Muscle of back (tissue), 11 donors: ENCODE measurements around the gene PGPEP1. TPM values are rescaled to one million over a fixed set of nuclear protein-coding genes. Genes with fewer than 3 reads are reported as not detected.

Source experiments
- DNase-seq, 3 donors: peaks; one replicate each; pipeline versions ENCODE4 v3.0.0 to v3.0.0-alpha.2; 2013
- polyA plus RNA-seq, 10 donors: library from polyadenylated mRNA; unstranded; fragments of 120-200 nt; gene quantifications; one replicate each; pipeline ENCODE4 v1.2.1, GENCODE V29; 2013; ENCODE audit not compliant: insufficient read length in 10 of 10

Gene PGPEP1
- polyA plus RNA-seq, 10 donors = 8.6 to 15.8 (median 10.2) TPM

DNA sequence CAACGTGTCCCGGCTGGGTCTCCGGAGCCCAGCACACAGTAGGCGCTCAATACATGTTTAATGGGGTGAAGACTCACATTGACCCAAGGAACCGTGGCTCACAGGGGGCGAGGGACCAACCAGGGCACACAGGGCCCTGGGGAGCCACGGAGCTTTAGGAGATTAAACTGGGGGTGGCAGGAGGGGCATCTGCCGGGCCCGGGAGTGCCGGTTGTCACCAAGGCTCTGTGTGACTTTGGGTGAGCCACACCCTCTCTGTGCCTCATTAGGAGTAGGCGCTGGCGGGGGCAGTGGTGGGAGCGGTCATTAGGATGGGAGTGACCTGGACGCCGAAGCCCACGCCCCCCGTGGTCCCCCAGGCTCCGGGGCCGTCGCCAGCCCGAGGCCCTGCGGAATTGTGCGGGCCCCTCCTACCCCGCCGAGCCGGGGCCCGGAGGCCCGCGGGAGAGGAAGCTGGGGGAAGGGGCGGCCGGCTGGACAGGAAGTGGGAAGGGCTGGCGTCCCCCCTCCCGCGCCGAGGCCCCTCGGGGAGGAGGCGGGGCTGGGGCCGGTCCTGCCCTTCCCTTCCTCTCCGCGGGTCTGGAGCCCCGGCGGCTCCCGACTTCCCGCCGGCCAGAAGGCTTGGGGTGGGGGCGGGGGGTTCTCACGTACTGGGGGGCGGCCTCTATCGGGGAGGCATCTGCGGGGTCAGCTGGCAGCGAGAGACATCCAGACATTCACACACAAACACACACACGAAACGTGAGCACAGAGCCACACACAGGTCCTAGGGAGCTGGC lies 77.0 kb downstream of the PGPEP1 start:
- peak; percentile 86 to 96 (median 89) for DNase-seq

DNA sequence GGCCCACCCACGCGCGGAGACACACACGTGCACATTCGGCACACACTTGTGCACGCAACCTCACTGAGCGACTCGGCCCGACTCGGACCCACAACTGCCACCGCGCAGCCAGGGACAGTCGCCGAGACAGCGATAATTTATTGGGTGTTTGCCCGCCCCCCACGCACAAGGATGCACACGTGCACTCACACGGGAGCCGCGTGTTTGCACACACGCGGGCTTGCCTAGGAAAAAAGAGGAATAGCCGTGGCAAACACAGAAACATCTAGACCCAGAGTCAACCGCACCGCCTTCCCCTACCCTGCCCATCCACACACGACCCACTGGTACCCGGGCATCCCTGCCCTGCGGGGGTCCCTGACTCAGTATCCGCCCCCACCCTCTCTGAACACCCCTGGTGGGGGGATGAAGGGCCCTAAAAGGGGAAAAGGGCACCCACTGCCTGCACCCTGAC lies 77.7 kb downstream of the PGPEP1 start:
- peak in 1 of 3 donors; percentile 91 for DNase-seq

DNA sequence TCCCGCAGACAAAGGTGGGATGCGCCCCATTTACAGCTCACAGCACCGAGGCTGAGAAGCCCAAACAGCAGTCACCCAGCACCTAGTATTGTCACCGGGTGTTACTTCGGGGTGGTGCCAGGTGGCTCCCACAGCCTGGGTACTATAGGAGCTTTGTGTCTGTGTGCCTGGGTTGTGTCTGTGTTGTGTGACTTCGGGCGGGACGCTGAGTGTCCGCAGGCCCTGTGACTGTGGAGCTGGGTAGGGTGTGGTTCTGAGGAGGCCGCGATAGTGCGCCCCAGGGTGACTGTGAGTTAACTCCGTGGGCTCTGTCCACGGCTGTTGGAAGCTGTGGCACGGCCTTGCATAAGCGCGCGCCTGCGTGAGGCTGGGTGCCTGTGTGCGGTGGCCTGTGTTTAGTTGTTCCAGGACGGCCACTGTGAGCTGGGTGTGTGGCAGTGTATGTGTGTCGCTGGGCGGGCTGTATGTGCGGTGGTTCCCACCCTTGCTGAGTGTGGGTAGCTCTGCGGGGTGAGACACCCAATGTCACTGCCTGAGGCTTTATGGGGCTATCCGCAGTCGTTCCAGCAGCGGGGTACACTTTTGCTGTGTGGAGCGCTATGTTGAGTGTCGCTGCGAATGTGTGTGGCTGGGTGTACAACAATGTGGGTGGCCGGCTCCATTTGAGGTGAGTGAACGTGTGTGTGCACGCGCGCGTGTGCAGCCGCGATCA lies 78.2 kb downstream of the PGPEP1 start:
- DNase-seq = peak in 1 of 3 donors; percentile 93

DNA sequence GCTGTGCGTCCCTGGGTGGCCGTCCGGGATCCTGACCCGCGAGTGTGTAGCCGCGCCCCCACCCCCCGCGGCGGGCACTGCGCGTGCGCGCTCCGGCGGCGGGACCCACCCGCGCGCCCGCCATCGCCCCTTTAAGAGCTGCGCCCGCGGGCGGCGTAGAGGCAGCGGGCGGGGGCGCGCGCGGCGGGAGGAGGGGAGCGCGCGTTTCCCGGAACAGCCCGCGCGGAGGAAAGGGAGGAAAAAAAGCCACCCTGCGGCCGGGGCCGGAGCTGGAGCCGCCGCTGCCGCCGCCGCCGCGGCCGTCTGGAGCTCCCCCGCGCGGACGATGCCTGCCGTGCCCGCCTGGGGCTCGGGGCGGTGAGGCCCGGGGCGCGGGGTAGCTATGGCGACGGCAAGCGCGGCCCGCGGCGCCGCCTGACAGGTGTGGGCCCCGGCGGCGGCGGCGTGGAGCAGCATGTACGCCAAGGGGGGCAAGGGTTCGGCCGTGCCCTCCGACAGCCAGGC lies 78.8 kb downstream of the PGPEP1 start, which contains the start of gene SSBP4:
TSS of gene SSBP4 (plus strand) at position 204 of the 504 bp plus-strand sequence. CDS start at position 455, 251 bp downstream.
- DNase-seq = peak in 2 of 3 donors; percentile 85 to 87

Other genes starting within 250 kb of the PGPEP1 start
- gene MAST3, start 242.8 kb upstream of the PGPEP1 start, polyA plus RNA-seq = 10 to 100 TPM in 1 of 10 donors, 1 to 10 TPM in 9; 5.7 to 13.6 (median 8.8) TPM
- gene PIK3R2, start 187.4 kb upstream of the PGPEP1 start, polyA plus RNA-seq = 10 to 100 TPM; 35.8 to 49.1 (median 43.4) TPM
- 1 to 10 TPM in 4 of 10 donors, under 1 TPM in 3, not detected in 3; 0.50 to 1.8 (median 1.1) TPM for gene IFI30, start 166.8 kb upstream of the PGPEP1 start, polyA plus RNA-seq
- gene MPV17L2, start 147.4 kb upstream of the PGPEP1 start, polyA plus RNA-seq = 1 to 10 TPM; 4.3 to 7.6 (median 5.2) TPM
- gene RAB3A, start 136.6 kb upstream of the PGPEP1 start, polyA plus RNA-seq = 1 to 10 TPM; 2.4 to 4.3 (median 3.7) TPM
- gene PDE4C, start 114.2 kb upstream of the PGPEP1 start, polyA plus RNA-seq = 1 to 10 TPM in 9 of 10 donors, under 1 TPM in 1; 0.99 to 5.0 (median 2.7) TPM
- gene IQCN, start 66.1 kb upstream of the PGPEP1 start, polyA plus RNA-seq = 1 to 10 TPM; 1.5 to 5.5 (median 3.0) TPM
- 100 to 1,000 TPM in 7 of 10 donors, 10 to 100 TPM in 3; 78.2 to 184 (median 137) TPM for gene JUND, start 59.0 kb upstream of the PGPEP1 start, polyA plus RNA-seq
- gene LSM4, start 17.5 kb upstream of the PGPEP1 start, polyA plus RNA-seq = 100 to 1,000 TPM in 1 of 10 donors, 10 to 100 TPM in 9; 65.1 to 100 (median 78.1) TPM
- gene GDF15, start 45.6 kb downstream of the PGPEP1 start, polyA plus RNA-seq = 1 to 10 TPM in 3 of 10 donors, under 1 TPM in 7; 0.26 to 1.8 (median 0.84) TPM
- gene LRRC25, start 57.0 kb downstream of the PGPEP1 start, polyA plus RNA-seq = 1 to 10 TPM; 1.0 to 2.5 (median 1.5) TPM
- 100 to 1,000 TPM in 3 of 10 donors, 10 to 100 TPM in 7; 65.2 to 124 (median 96.0) TPM for gene SSBP4, start 78.8 kb downstream of the PGPEP1 start, polyA plus RNA-seq
- gene ISYNA1, start 97.5 kb downstream of the PGPEP1 start, polyA plus RNA-seq = 100 to 1,000 TPM in 9 of 10 donors, 10 to 100 TPM in 1; 99.2 to 163 (median 127) TPM
- gene ELL, start 181.5 kb downstream of the PGPEP1 start, polyA plus RNA-seq = 10 to 100 TPM; 12.2 to 17.7 (median 13.2) TPM
- gene FKBP8, start 203.0 kb downstream of the PGPEP1 start, polyA plus RNA-seq = 100 to 1,000 TPM in 8 of 10 donors, 10 to 100 TPM in 2; 80.2 to 170 (median 117) TPM
- gene KXD1, start 217.3 kb downstream of the PGPEP1 start, polyA plus RNA-seq = 10 to 100 TPM; 53.0 to 83.0 (median 63.7) TPM
- 1,000 to 10,000 TPM in 9 of 10 donors, 100 to 1,000 TPM in 1; 951 to 1,390 (median 1,097) TPM for gene UBA52, start 231.3 kb downstream of the PGPEP1 start, polyA plus RNA-seq
- 10 to 100 TPM; 17.4 to 43.2 (median 27.6) TPM for gene REX1BD, start 248.2 kb downstream of the PGPEP1 start, polyA plus RNA-seq